ENCODE results near the gene APLP2.

DNA sequence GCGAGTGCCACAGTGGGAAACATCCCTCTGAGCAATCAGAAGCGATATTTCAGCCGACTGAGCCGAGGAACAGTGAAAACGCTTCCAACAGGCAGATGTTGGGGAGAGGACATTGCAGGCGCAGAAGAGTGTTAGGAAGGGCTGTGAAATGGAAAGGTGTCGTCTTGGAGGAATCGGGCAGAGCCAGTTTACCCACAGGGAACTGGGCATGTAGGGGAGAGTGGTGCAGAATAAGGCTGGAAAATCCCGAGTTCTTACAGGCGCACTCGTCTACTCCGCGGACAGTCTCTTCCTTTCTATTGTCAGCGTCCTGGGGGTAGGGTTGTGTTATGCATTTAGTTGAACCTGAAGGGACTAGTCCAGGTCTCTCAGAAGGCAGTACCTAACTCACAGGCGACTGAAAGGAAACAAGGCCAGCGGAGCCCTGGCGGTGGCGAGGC, 1.1 kb upstream of the APLP2 start:
- TF ChIP-seq, protein P1, sequence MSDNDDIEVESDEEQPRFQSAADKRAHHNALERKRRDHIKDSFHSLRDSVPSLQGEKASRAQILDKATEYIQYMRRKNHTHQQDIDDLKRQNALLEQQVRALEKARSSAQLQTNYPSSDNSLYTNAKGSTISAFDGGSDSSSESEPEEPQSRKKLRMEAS (IDR thresholded peaks at IDR 0.05) = no peak
- no peak for TF ChIP-seq GABPA (IDR thresholded peaks at IDR 0.05 in 1 of 2, conservative IDR thresholded peaks at IDR 0.05 in 1 of 2)
- no peak for TF ChIP-seq JUND (IDR thresholded peaks at IDR 0.05)
- no peak for TF ChIP-seq YY1 (IDR thresholded peaks at IDR 0.05)
- TF ChIP-seq, protein P2, sequence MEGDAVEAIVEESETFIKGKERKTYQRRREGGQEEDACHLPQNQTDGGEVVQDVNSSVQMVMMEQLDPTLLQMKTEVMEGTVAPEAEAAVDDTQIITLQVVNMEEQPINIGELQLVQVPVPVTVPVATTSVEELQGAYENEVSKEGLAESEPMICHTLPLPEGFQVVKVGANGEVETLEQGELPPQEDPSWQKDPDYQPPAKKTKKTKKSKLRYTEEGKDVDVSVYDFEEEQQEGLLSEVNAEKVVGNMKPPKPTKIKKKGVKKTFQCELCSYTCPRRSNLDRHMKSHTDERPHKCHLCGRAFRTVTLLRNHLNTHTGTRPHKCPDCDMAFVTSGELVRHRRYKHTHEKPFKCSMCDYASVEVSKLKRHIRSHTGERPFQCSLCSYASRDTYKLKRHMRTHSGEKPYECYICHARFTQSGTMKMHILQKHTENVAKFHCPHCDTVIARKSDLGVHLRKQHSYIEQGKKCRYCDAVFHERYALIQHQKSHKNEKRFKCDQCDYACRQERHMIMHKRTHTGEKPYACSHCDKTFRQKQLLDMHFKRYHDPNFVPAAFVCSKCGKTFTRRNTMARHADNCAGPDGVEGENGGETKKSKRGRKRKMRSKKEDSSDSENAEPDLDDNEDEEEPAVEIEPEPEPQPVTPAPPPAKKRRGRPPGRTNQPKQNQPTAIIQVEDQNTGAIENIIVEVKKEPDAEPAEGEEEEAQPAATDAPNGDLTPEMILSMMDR (IDR thresholded peaks at IDR 0.05; ENCODE audit: low read depth, low read length, missing input control) = peak; percentile 15
- no peak for TF ChIP-seq EGR1 (IDR thresholded peaks at IDR 0.05; ENCODE audit: low read depth in 2 of 2)
- TF ChIP-seq RAD21 (IDR thresholded peaks at IDR 0.05) = no peak
- TF ChIP-seq, protein P3, sequence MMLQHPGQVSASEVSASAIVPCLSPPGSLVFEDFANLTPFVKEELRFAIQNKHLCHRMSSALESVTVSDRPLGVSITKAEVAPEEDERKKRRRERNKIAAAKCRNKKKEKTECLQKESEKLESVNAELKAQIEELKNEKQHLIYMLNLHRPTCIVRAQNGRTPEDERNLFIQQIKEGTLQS (IDR thresholded peaks at IDR 0.05) = no peak
- TF ChIP-seq, protein P4, sequence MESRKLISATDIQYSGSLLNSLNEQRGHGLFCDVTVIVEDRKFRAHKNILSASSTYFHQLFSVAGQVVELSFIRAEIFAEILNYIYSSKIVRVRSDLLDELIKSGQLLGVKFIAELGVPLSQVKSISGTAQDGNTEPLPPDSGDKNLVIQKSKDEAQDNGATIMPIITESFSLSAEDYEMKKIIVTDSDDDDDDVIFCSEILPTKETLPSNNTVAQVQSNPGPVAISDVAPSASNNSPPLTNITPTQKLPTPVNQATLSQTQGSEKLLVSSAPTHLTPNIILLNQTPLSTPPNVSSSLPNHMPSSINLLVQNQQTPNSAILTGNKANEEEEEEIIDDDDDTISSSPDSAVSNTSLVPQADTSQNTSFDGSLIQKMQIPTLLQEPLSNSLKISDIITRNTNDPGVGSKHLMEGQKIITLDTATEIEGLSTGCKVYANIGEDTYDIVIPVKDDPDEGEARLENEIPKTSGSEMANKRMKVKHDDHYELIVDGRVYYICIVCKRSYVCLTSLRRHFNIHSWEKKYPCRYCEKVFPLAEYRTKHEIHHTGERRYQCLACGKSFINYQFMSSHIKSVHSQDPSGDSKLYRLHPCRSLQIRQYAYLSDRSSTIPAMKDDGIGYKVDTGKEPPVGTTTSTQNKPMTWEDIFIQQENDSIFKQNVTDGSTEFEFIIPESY (IDR thresholded peaks at IDR 0.05) = no peak
- TF ChIP-seq SP1 (IDR thresholded peaks at IDR 0.05) = no peak
- no peak for TF ChIP-seq TAF1 (conservative IDR thresholded peaks at IDR 0.05)
- no peak for TF ChIP-seq HNF4G (IDR thresholded peaks at IDR 0.05)
- no peak for TF ChIP-seq RXRA (IDR thresholded peaks at IDR 0.05)
- TF ChIP-seq, protein P5, sequence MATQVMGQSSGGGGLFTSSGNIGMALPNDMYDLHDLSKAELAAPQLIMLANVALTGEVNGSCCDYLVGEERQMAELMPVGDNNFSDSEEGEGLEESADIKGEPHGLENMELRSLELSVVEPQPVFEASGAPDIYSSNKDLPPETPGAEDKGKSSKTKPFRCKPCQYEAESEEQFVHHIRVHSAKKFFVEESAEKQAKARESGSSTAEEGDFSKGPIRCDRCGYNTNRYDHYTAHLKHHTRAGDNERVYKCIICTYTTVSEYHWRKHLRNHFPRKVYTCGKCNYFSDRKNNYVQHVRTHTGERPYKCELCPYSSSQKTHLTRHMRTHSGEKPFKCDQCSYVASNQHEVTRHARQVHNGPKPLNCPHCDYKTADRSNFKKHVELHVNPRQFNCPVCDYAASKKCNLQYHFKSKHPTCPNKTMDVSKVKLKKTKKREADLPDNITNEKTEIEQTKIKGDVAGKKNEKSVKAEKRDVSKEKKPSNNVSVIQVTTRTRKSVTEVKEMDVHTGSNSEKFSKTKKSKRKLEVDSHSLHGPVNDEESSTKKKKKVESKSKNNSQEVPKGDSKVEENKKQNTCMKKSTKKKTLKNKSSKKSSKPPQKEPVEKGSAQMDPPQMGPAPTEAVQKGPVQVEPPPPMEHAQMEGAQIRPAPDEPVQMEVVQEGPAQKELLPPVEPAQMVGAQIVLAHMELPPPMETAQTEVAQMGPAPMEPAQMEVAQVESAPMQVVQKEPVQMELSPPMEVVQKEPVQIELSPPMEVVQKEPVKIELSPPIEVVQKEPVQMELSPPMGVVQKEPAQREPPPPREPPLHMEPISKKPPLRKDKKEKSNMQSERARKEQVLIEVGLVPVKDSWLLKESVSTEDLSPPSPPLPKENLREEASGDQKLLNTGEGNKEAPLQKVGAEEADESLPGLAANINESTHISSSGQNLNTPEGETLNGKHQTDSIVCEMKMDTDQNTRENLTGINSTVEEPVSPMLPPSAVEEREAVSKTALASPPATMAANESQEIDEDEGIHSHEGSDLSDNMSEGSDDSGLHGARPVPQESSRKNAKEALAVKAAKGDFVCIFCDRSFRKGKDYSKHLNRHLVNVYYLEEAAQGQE (IDR thresholded peaks at IDR 0.05) = no peak
